ENCODE results near the gene POLR2I.

GRCh38 chr19:36111200-36111539, 3.5 kb downstream of the POLR2I start:
- TF ChIP-seq CTCF (conservative IDR thresholded peaks at IDR 0.05) (no peak), ZFX (IDR thresholded peaks at IDR 0.05) (no peak)
